Measurements from ENCODE around the gene PHLDA3.

The PHLDA3 gene

DNA sequence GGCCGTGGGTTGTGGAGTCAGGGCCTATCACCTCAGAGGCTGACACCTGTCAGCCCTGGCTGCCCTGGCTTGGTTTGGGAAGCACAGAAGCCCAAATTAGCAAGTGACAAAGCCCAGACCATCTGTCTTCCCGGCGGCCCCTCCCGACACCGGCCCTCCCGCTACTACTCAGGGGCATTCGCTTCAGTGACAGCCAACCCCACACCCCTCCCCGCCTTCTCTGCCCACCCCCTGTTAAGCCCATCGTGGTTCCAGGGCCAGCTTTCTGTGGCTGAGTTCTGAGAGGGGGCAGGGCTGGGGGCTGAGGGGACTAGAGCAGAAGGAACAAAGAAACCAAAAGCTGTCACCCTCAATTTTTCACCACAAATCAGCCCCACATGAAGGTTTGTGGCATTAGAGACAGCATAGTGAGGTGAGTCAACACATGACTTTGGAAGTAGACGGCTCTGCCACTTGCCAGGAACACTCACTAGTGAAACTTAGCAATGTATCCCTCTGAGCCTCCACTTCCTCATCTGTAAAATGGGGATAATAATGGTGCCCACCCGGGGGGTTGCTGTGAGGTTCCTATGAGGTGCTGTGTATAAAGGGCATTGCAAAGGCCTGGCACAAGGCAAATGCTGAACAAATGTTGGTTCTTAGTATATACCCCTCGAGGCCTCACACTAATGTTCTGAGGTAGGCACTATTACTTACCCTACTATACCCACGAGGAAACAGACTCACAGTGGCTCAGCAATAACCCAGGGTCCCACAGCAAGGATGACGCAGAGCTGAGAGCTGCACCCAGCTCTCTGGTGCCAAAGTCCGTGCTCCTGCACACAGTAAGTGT lies 42.3 kb downstream of the PHLDA3 start:
- DNase-seq = no peak

DNA sequence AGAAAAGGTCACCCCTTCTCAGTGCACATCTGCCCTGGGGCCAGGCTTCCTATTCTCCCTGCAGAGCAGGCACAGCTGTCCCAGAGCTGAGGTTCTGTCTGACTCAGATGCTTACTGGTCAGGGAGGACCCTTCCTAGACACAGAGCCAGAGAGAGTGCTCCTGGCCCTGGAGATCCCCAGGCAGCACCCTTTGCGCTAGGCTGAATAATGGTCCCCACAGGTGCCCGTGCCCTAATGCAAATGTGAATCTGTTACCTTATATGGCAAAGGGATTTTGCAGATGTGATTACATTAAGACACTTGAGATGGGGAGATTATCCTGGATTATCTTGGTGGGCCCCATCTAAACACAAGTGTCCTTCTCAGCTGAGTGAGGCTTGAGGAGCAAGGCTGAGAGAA lies 44.8 kb downstream of the PHLDA3 start:
- DNase-seq = no peak

DNA sequence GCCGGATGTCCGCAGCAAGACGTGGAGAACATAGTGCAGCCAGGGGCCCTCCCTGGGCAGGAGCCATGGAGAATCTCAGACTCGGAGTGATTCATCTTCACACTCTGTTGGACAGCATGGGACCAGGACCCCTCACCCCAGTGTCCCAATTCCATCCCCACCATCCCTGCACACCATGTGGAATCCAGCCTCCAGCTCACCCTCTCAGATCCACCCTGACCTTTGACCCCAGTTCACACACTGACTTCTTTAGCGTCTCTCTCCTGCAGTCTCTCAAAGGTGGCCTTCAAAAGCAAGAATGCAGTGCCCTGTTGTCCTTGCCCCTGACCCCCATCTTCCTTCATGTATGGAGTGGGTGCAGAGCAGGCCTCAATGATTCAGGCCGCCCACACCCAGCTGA lies 45.3 kb downstream of the PHLDA3 start:
- no peak for DNase-seq

DNA sequence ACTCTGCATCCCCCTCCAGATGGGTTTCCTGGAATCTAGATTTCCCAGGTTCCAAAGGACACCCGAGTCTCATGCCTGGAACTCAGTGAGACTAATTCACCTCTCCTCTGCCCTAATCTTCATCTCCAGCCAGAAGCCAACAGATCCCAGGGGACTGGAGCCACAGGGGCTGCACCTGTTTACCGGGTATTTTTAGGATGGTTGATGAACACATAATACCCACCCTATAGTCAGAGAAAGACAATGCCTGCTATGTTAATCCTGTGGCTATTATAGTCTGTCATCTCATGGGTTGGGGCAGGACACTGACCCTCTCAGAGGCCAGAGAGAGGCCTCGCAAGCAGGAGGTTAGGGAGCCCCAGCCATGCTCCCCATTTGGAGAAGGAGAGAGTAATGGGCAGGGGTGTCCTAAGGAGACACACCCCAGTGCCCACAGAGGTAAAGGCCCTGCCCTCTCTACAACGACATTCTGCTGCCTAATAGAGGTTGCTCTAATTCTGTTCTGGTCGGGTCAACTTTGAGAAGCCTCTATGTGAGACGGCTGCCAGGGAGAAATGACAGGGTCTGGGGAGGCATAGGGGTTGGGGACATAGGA lies 46.5 kb downstream of the PHLDA3 start:
- DNase-seq = no peak

DNA sequence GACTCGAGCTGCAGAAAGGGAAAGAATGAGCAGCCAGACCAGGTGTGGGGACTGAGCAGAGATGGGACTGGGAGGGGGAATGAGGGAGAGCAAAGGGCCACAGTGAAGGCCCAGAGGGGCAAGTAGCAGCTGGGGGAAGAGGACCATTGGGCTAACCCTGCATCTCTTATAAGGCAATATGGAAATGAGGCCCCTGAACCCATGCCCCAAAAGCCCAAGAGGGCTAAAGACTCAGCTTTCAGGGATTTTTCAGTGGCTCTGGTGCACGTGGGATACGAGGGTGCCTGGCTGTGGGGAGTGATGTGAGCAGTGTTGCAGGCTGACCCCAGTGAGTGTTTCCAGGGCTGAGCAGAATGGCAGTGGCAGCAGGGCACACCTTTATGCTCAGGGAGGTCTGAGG lies 47.0 kb downstream of the PHLDA3 start:
- DNase-seq = no peak

DNA sequence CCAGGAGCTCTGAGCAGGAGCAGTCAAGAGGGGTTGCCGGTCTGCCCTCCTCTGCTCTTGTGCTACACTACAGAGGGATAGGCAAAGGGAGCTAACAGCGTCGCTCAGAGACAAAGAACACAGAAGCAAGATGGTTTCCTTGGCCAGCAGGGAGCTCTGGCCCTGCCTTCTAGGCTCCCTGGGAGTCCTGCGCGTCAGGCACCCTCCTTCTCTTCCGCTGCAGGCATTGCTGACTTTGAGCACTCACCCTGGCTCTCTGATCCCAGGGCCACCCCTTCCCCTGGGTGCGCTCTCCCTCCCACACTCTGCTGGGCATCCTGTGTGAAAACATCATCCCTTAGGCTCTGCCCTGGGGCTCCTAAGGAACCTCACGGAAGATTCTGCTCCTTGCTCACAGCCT lies 47.9 kb downstream of the PHLDA3 start:
- no peak for DNase-seq

DNA sequence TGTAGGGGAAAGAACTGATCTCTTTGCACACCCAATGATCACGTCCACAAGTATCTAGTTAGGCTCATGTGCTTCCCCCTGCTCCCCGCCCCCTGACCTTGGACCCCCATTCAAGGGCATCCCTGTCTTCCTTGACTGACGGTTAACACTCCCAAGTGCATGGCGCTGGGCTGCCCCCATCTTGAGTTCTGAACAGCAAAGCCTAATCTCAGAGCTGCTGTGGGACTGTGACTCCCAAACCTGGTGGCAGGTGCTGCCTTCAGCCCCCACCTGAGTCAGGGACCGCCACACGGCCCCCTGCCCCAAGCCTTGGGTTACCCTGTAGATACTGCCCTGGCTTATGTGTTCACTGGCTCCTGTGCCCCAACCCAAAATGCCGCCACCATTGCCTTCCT lies 48.4 kb downstream of the PHLDA3 start:
- DNase-seq = no peak

DNA sequence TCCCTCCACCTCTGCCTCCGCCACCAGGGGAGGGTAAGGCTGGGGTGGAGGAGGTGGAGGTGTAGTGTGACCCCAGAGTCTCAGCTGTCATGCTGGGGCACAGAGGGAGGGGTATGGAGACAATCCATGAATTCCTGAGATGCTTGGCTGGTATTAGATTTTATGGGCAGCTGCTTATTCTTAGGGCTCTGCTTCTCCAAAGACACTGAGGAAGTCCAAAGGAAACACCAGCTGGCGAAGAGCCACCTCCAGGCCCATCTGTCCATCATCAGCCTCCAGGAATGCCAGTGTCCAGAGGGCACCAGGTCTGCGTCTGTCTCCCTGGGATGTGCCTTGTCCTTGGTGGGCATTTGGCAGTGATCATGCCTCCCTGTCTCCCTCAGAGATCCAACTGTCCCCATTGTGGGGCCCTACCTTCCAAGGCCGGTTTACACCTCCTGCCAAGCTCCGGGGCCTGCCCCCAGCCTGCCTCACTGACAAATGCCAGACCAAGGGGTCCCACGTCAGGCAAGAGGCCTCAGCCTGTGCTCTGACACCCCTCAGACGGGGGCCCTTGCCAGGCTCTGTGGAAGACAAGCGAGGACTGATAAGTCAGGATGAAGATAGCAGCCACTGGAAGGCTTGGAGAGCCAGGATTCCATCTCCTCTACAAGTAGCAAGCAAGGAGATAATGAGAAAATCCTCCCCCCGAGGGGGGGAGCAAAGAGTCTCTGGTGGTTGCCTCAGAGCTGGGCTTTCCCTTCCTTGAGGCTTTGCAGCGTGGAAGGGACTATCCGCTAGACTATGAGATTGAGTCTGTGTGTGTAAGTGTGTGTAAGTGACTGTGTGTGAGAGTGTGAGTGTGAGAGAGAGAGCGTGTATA lies 49.0 kb downstream of the PHLDA3 start:
- DNase-seq = no peak

DNA sequence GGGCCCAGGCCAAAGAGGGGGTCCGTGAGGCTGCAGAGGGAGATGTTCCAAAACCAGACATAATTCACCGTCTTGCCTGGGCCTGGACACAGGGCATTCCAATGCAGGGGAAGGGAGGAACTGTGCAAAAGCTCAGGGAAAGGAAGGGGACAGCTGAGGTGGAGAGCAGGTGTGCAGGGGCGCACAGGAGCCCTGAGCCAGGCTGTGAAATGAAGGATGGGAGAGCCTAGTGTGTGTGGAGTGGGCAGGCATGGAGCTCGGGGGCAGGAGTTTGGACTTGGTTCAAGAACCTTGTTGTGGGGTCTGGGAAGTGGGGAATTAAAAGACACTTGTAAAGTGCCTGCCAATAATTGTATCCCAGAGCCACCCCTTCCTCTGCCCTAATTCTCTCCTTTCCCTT lies 49.7 kb downstream of the PHLDA3 start:
- DNase-seq = no peak

DNA sequence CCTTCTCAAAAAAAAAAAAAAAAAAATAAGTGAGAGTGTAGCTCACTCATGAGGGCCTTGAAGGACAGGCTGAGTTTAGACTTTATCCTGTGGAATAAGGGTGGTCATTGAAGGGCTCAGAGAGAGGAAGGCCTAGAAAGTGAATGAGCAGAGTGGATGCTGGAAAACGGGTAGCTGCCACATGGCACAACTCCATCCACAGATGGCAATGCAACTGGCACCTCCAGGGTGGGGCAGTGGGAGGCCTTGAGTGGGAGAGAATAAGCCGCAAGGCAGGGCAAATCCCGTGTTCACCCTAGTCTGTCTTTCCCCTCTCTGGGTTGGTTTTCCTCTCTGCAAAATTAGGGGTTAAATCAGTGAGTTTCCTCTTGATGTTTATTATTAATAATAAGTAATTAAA lies 50.5 kb downstream of the PHLDA3 start:
- DNase-seq = no peak
